Measurements from ENCODE around the gene NAT14.
"Not testable (repeated sequence)": the region's sequence is repeated elsewhere in the genome, so short reads cannot be mapped to it uniquely, and the experiment has no call there.

Gene NAT14

DNA sequence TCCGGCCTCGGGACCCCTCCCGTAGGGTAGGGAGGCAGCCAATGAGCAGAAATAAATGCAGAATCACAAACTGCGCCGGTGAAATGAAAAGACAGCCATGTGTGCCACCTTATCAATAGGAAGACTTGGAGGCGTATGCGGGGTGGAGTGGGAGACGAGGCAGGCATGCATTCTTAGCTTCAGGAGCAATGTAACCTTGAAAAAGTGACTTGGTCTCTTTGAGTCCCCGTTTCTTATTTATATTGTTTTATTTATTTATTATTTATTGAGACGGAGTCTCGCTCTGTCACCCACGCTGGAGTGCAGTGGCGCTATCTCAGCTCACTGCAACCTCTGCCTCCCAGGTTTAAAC, 19.2 kb downstream of the NAT14 start:
- DNase-seq: no peak

DNA sequence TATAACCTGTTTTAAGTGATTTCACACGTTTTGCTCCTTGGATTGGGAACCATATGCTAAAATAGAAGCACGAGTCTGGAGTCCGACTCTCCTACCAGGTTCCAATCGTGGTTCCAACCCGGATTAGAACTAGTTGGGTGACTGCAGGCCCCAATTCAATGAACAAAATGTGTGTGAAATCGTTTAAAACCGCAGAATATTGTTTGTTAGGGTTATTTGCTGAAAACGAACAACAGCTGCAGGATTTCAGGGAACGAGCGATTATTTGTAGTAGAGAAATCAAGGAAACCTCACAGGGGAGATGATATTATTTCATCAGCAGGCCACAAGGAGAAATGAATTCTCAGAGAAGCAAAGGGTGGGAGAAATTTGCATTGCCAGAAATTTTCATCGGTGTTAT, 20.0 kb downstream of the NAT14 start:
- DNase-seq: no peak

DNA sequence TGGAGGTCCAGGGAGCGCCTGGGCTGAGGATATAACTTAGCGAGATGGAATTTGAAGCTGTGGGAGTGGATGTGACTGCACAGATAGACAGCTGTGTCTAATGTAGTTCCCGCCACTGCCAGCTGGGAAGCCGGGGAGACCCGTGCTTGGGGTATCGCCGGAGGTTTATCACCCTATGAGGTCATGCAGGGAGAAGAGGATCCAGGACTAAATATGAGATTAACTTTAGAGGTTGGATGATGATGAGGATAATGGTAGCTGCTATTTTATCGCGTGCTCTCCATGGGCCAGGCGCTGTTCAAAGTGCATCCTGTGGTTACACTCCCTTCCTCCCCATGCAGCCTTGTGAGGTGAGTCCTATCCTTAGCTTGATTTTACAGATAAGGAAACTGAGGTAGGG, 23.1 kb downstream of the NAT14 start:
- DNase-seq: no peak

DNA sequence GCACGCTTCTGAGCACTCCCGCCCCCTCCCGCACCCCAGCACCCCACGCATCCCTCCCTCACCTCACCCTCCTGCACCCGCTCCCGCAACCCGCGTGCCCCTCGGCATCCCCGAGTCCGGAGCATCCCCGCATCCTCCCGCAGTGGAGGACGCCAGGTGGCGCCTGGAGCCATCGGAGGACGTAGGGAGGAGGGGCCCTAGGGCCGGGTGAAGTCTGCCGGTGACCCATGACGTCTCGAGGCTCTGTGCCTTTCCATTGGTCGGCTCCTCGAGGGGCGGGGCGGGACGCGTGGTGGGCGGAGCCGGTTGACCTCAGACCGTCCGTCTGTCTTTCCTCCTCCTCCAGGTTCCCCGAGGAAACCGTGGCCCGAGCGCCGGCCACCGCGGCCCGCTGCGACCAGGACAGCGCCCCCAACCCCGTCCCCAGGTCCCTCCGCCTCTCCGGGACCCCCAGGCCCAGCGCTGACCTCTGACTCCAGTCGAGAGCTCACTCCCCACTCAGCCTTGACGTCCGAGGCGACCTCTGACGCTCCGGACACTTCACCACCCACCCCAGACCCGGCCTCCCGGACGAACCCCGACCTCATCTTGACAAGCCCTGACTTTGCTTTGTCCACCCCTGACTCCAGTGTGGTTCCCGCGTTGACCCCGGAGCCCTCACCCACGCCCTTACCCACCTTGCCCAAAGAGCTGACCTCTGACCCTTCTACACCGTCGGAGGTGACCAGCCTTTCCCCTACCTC, 32.1 kb downstream of the NAT14 start:
- peak; percentile 96 for DNase-seq

DNA sequence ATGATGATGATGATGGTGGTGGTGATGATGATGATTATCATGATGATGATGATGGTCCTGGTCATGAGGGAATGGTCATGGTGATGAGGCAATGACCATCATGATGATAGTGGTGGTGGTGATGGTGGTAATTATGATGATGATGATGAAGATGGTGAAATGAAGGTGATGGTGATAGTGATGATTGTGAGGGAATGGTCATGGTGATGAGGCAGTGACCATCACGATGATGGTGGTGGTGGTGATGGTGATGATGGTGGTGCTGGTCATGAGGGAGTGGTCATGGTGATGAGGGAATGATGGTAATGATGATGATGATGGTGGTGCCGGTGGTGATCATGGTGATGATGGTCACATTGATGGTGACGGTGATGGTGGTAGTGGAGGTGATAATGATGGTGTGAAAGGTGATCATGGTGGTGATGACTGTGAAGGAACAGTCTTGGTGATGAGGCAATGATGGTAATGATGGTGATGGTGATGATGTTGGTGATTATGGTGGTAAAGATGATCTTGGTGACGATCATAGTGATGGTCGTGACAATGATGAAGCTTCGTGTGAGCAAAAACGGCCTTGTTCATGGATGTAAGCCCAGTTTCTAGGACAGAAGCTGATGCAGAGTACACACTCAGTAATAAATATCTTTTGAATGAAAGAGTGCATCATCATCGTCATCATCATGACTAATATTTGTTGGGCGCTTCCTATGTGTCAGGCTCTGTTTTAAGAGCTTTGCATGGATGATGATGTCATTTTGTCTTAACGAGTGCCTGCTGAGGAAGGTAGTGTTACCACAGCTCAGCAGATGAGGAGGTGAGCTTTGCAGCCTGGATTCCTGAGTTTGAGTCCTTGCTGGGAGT, 34.7 kb downstream of the NAT14 start:
- DNase-seq: no peak

DNA sequence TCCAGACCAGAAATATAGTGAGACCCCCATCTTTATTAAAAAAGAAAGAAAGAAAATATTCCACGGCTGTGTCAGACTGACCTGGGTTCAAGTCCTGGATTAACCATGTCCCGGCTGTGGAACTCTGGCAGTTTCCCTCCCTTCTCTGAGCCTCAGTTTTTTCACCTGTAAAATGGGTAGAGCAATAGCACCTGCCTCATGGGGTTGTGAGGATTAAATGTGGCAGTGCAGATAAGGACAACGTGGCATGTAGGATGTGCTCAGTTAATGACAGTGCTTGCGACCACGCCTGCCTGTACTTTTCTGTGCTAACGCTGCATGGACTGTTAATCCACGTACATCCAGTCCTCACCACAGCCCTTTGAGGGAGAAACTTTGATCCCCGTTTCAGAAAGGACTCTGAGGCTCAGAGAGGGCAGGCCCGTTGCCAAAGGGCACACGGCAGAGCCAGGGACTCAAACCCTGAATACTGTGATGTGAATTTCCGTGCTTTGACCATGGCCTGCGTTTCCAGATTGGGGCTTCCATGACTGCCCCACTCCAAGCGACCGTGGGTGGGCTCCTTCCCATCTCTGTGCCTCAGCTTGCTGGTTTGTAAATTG, 35.8 kb downstream of the NAT14 start:
- DNase-seq: no peak

DNA sequence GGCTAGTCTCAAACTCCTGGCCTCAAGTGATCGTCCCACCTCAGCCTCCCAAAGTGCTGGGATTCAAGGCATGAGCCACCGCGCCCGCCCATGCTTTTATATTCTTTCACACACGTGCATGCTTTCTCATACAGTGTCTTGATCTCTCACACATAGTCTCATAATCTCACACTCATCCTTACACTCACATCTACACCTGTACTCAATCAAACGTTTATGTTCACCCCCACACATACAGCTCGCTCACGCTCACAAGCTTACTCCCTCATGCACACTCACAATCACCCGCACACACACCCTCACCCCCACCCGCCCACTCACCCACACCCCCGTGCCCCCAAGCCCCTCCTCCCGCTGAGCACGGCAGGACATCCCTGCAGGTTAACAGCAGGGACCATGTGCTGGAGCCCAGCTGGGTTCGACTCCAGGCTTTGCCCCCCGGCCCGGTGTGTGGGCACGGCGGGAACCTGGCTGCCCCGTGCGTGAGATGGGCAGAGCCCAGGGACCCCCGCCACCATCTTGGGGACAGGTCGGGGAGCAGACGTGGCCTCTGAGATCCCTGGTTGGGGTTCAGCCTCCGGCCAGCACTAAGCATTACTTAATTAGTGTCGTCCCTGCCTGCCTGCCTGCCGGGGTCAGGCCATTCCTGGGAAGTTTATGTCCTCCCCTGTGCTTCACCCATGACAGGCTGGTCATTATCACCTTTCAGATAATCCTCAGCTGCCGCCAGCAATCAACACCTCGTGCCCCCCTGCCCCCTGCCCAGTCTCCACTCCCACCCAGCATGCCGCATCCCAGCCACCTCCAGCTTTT, 40.5 kb downstream of the NAT14 start:
- DNase-seq: no peak

DNA sequence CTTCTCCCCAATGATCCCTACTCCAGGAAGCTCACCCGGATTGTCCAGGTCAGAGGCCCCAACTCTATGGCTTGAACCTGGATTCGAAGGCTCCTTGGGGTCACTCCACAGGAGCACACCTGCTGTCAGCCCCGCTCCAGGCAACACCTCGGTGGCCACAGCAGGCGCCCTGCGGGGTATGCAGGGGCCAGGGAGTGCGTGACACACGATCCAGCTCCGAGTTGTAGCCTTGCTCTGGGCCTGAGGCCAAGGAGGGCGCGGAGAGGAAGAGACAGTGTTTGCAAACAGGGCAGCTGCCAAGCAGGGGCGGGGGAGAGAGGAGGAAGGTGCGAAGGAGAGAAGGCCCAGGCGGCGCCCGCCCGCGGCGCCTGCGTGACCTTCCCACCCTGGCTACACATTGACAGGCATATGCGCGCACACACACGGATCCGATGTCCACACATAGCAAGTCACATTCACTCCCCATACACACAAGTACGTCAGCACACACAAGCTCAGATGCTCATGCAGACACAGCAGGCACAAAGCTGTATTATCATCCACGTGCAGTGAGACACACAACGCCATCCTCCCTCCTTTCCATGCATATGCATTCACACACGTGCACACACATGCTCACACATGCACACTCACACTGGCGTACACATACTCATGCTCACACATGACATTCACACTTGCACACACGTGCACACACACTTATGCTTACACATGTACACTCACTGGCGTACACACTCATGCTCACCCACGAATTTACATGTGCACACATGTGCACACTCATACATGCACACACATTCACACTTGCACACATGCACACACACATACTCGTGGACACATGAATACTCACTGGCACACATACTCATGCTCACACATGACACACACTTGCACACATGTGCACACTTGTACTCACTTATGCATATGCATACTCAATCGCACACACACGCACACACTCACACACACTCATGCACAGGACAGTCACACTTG, 41.5 kb downstream of the NAT14 start:
- no peak for DNase-seq

DNA sequence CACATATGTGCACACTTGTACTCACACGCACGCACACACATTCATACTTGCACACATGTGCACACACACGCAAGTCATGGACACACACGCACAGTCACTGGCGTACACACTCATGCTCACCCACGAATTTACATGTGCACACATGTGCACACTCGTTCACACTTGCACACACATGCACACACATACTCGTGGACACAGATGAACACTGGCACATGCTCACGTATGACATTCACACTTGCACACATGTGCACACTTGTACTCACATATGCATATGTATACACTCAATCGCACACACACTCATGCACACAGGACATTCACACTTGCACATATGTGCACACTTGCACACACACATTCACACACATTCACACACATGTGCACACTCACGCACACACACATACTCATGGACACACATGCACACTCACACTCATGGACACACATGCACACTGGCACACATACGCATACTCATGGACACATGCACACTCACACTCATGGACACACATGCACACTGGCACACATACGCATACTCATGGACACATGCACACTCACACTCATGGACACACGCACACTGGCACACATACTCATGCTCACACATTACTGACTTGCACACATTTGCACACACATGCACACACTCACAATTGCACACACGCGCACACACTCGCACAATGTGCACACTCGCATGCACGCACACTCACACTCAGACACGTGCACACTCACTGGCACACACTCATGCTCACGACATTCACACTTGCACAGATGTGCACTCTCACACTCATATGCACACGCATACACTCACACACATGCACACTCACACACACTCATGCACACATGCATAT, 42.4 kb downstream of the NAT14 start:
- DNase-seq: no peak

DNA sequence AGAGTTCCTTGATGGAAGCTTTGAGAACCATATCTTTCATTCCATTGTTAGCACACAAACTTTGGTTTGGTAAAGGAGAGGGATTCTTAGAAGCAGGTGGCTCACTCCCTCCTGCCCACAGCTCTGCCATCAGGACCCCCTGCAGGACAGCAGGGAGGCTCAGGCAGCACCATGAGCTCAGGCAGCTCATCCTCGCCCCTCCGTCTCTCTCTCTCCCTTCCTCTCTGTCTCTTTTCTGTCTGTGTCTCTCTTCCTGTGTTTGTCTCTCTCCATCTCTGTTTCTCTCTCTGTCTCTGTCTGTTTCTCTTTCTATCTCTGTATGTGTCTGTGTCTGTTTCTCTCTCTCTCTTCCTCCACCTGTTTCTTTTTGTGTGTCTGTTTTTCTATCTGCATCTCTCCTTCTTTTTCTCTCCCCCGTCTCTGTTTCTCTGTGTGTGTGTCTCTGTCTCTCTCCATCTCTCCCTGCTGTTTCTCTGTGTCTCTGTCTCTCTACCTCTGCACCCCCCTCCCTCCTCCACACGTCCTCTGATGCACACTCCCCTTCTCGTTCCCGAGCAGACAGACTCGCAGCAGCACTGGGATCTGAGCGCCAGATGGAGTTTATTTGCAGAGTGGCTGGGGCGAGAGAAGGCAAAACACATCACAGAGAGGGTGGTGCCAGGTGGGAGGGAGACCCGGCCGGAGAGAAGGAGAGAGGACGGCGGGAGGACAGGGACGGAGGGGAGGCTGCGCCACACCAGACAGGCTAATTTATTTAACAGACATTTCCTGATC, 43.2 kb downstream of the NAT14 start:
- DNase-seq: no peak

DNA sequence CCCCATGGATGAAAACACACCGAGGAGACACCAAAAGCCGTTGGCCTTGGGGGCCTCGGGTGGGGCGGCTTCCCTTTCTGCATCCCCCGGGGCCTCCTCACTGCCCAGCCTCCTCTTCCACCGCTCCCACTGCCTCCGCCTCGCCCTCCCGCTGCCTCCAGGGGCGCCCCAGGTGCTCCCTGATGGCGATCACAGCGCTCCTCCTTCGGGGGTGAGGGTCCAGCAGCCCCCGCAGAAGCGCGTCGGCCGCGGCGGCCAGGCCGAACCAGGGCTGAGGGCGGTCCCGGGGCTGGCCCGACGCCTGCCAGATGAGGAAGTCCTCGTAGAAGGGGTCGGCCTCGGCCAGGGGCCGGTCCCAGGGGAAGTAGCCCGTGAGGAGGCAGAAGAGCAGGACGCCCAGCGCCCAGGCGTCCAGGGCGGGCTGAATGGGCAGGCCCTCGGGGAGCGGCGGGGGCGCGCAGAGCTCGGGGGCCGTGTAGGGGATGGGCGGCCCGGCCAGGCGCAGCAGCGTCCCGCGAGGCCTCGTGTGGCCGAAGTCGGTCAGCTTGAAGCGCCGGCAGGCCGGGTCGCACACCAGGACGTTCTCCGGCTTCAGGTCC, 44.7 kb downstream of the NAT14 start:
- DNase-seq: no peak

DNA sequence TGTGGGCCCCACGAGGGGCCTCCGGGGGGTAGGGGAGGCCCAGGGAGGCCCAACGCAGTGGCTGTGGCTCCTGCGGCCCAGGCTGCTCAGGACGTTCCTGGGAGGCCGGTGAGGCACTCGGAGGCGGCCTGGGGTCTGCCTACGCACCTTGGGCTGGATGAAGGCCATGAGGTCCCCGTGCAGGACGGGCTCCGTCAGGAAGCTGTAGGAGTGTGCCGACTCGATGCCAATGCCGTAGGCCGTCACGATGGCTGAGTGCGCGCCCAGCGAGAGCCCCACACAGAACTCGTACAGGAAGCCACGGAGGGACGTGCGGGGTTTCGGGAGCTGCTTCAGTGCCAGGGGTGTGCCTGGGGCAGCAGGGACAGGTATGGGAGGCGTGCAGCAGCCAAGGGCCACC, 46.0 kb downstream of the NAT14 start:
- no peak for DNase-seq

DNA sequence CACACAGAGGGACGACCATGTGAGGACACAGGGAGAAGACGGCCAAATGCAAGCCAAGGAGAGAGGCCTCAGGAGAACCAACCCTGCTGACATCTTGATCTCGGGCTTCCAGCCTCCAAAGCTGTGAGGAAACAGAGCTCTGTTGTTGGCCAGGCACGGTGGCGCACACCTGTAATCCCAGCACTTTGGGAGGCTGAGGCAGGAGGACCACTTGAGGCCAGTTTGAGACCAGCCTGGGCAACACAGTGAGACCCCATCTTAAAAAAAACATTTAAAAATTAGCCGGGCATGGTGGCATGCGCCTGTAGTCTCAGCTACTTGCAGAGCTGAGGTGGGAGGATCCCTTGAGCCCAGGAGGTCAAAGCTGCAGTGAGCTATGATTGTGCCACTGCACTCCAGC, 49.3 kb downstream of the NAT14 start:
- not testable (repeated sequence) for DNase-seq

DNA sequence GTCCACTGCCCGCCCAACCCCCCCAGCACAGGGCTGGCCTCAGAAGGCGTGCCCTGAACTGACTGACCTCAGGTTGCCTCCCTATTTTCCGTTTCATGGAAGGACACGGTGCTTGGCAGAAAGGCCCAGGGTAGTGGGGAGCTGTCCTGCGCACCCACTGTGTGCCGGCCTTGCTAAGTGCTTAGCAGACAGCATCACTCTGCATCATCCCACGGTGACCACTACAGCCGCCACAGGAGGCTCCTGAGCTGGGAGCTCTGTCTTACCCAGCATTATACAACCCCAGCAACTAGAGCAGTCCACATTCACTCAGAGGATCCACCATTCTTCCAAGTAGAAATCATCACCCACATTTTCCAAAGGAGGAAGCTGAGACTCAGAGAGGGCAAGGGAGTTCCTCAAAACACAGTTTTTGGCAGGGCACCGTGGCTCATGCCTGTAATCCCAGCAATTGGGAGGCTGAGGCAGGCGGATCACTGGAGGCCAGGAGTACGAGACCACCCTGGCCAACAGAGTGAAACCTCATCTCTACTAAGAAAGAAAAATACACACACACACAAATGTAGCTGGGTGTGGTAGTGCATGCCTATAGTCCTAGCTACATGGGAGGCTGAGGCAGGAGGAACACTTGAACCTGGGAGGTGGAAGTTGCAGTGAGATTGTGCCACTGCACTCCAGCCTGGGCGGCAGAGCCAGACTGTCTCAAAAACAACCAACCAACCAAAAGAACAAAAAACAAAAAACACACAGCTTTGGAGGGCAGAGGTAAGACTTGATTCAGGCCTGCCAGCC, 50.4 kb downstream of the NAT14 start:
- no peak for DNase-seq

DNA sequence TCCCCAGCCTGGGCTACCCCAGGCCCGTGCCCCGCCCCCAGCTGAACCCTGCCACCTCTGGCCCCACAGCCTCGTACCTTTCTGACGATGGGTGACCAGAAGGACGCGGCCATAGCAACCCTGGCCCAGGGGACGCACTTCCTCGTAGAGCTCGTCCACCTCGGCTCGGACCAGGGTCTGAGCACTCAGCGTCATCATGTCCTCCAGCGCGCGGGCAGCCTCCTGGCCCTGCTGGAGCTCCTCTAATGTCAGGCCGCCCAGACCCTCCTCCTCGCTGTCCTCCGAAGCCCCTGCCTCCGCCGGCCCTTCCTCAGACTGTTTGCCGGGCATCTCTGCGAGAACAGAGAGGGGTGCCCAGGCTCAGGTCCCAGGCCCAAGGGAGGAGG, 51.0 kb downstream of the NAT14 start:
- no peak for DNase-seq

DNA sequence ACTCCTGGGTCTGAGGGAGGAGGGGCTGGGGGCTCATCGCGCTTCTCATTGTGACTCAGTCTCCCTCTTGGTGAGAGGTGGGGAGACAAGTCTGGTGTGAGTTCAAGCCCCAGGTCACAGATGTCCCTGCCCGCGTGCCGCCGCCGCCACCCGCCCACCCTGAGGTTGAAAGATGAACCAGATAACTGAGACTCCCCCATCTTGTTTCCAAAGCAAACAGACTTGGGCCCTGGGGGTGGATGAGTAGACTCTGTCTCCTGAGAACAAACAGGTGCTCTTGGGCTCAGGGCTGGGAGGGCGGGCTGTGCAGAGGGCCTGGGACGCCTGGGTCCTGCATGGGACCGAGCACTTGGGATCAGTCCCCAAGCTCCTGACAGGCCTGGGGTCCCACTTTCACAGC, 51.4 kb downstream of the NAT14 start:
- DNase-seq: no peak

All from OCI-M1 (cell line).